HG03039 (cell line): ENCODE data around the gene CD36.

ENCODE experiments used
- ATAC-seq: cut with Tn5 transposase; IDR thresholded peaks from one replicate; pipeline ENCODE4 v1.9.1; 2021; ENCODE audit warnings: mild to moderate bottlenecking, moderate library complexity; ENCODE audit not compliant: unreplicated experiment

Gene CD36

GRCh38 chr7:80686576-80686975 is 48.1 kb downstream of the CD36 start:
- no peak for ATAC-seq

DNA sequence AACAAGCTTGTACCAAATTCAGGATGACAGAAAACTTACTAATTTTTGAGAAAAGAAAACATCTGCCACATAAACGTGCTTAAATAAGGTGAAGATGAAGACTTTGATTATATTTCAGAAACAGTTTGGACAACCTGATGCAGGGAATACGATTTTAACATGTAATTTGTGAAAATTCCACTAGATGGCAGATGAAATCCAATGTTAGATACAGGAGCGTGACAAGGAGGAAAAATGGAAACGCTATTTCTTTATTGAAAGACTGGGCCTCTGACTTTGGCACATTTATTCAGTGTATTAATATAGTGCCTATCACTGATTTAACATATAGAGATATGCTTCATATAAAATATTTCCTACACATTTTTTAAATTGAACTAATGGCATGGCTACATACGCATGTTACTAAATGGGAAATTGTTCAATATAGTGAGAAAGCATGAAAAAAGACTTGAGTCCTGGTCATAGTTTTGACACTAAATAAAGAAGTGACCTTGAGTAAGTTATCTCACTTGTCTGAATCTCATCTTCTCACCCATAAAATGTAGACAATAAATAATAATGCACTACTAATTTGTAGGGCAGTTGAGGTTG is 60.7 kb downstream of the CD36 start:
- ATAC-seq: no peak

DNA sequence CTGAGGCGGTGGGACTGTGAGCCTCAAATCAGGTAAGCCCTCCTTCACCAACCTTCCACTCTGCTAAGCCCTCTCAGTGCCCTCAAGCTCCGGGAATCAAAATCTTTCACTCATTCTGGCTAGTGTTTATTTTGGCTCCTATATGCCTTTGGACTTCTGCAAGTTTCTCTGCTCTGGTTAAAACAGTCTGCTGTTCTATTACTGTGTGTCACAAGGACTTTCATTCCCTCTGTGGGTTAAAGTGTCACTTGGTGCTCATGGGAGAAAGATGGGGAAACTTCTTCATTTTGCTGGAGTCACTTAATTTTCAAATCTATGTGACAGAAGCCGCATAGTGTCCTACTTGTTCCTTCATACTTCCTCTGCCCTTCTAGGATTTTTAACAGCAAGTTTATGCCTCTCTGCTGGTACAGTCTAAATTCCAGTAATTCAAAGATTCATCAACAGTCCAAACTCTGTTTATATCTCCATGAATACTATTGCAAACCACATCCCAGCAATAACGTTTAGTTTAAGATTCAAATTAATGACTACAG is 61.3 kb downstream of the CD36 start:
- no peak for ATAC-seq

DNA sequence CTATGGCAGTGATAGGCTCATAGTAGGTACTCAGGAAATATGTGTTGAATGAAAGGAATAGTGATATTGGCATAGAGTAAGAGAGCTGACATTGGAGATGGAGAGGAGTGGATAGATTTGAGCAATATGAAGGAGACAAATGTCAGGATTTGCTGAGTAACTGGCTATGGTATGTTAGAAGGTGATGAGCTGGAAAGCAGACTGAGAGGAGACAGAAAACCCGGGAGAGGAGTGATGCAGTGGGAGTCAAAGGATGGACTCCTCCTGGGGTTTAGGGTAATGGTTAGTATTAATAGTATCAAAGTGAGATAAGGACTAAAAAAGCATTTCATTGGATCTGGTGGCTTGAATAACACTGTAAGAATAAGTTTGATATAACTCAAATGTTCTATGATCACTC is 64.8 kb downstream of the CD36 start:
- no peak for ATAC-seq

- no peak for ATAC-seq
These were observed 66.8 kb downstream of the CD36 start for GRCh38 chr7:80705130-80705781.

DNA sequence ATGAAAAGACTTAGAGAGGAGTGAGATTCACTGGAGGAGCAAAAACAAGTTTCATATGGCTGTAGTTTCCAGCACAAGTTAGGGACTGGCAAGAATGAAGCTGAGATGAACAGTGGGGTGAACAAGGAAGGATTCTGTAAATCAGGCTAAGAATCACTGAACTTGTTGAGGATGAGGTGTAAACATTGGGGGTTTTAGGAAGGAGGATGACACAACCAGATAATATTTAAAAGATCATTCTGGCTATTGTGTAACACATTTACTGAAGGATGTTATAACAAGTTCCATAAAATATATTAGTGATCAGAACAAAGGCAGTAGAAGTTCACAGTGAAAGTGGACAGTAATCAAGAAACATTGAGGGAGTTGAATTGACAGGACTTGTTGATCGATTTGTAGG is 68.9 kb downstream of the CD36 start:
- no peak for ATAC-seq

DNA sequence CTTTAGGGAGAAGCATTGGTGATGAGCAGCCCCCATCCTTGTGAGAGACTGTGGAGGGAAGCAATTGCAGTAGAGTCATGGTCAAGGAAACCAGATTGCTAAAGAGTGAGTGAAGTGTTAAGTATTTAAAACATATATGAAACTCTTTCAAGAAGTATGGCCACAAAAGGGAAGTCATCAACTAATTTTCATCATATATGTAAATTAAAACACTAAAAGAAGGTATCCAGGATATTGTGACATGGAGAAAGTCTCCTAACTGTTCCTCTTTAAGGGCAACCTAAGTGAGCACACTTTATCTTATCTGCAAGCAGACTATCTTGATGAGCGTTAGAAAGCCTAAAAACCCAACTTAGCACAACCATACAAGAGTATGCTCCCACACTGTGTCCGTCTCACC is 69.7 kb downstream of the CD36 start:
- ATAC-seq: no peak

GRCh38 chr7:80711531-80711930 is 73.1 kb downstream of the CD36 start:
- no peak for ATAC-seq

DNA sequence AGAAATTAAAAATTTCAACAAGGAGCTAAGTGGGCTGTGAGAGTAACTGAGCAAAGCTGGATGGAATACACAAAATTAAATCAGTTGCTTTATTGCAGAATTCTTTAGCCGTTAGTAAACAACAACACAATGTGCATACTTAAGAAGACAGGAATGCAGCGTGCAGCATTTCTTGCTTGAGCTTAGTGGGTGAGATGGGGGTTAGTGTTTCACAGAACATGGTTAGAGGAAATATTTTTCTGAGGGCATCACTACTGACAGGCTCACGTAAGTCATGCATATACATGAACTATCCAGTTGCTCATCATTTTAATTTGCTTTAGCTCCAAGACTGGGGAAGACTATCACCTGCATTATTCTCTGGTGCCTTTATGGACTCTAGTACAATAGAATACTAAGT is 80.8 kb downstream of the CD36 start:
- ATAC-seq: no peak

- no peak for ATAC-seq
These were observed 81.7 kb downstream of the CD36 start for GRCh38 chr7:80720146-80720545.

DNA sequence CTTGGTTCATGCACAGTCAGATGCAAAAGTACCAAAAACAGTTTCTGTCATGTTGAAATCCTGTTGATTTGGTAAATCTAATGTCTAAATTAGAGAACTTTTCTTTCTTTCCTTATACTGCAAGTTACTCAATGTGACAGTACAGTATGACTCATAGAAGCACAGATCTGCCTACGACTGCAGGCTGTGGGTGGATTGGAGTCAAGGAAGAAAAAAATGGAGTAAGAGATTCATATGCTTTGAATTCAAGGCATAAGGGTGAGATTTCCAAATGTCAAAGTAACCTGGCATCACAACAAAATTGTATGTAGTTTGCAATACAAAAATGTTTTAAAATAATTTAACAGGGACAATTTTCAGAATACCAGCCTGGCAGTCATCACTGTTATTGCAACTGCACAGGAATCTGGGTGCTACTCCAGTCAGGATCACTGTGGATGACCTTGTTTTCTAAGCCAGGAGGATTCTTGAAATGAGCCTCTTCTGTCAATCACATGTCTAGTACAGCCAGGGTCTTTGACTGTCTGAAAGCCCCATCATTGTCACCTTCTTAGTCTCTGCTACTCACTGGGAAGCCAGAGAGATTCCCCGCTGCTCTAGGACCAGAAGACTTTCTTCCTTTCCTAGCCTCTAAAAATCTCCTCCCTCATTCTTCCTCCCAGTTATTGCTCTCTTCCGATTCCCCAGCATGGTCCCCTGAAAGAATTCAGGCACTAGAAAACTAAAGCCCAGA is 83.6 kb downstream of the CD36 start:
- ATAC-seq: no peak

- ATAC-seq: no peak
These were observed 84.3 kb downstream of the CD36 start for GRCh38 chr7:80722616-80723195.

DNA sequence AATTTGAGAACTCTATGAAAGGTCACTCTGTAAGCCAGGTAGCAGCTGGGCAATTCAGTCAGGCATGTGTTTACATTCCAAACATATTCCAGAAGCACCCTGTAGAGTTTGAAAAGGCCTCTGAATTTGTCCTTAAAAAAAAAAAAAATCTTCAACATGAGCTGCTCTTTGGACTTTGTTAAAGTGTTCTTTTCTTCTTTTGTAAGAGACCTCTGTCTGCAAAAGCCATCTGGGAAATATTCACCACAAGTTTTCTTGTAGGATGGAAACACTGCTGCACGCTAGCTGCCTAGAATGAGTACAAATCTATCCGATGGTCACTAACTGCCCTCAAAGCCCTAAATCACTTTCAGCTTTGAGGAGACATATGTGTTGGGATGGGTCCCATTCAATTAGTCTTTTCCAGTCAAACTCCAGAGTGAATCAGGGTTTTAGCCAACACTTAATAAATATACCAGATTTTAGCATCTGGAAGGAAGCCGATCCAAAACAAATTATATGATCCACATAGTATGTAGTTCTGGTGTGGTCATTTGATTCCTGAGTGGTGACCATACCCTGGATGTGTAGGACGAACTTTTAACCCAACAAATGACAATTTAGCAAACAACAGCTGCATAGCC is 85.9 kb downstream of the CD36 start:
- ATAC-seq: no peak

GRCh38 chr7:80725181-80725611 is 86.8 kb downstream of the CD36 start:
- ATAC-seq: no peak
